IMR-90 (cell line): Measurements from ENCODE around the gene RND3. TPM values are rescaled to one million over a fixed set of nuclear protein-coding genes. Genes with fewer than 3 reads are reported as not detected.

ENCODE experiments used
- ATAC-seq: fragments of 200-7000 bp; cut with Tn5 transposase; 2 replicates; pipeline ENCODE4 v1.9.1; 2020; ENCODE audit warnings: low read depth, mild to moderate bottlenecking, moderate library complexity
- BruUV-seq: library from RNA; stranded (reverse); fragments of 400-500 nt; replicated peaks from 2 replicates; lab custom pipeline; 2021; lab: Mats Ljungman, UMichigan
- CTCF ChIA-PET: fragments of 300-600 bp; formaldehyde crosslinking; extraction: SDS; loops from one replicate; lab custom pipeline; 2021; ENCODE audit warnings: antibody characterized with exemption; lab: Yijun Ruan, JAX
- POLR2A ChIA-PET: fragments of 300-600 bp; sonication (Branson Sonifier 250); formaldehyde crosslinking; loops from one replicate; lab custom pipeline; 2022; ENCODE audit warnings: antibody characterized with exemption; ENCODE audit not compliant: unreplicated experiment; lab: Charles Lee
- DNase-seq: peaks from one replicate; pipeline ENCODE4 v3.0.0; 2013
- H2AFZ ChIP-seq: replicated peaks from 2 replicates; pipeline ENCODE3; 2013; ENCODE audit warnings: low read length, mild to moderate bottlenecking; ENCODE audit not compliant: poor library complexity
- H2AK5ac ChIP-seq: 2 replicates; pipeline ENCODE4 v1.6.1; 2013; ENCODE audit warnings: low read depth, low read length, inconsistent platforms
- H2AK9ac ChIP-seq: replicated peaks from 2 replicates; pipeline ENCODE3; 2013; ENCODE audit warnings: mild to moderate bottlenecking, low read depth, low read length, moderate library complexity; ENCODE audit not compliant: poor library complexity
- H2BK120ac ChIP-seq: 2 replicates; pipeline ENCODE4 v1.6.1; 2013; ENCODE audit warnings: low read depth, low read length, inconsistent platforms
- H2BK15ac ChIP-seq: 3 replicates; pipeline ENCODE4 v1.6.1; 2013; ENCODE audit warnings: low read depth, low read length, inconsistent platforms
- H2BK20ac ChIP-seq: 2 replicates; pipeline ENCODE4 v1.6.1; 2013; ENCODE audit warnings: low read depth, mild to moderate bottlenecking, inconsistent platforms, low read length, moderate library complexity
- H2BK5ac ChIP-seq: 2 replicates; pipeline ENCODE4 v1.6.1; 2013; ENCODE audit warnings: mild to moderate bottlenecking, low read depth, low read length, inconsistent platforms; ENCODE audit not compliant: poor library complexity, severe bottlenecking
- H3K14ac ChIP-seq: replicated peaks from 2 replicates; pipeline ENCODE4 v1.6.1; 2013; ENCODE audit warnings: low read depth, low read length, inconsistent platforms
- H3K18ac ChIP-seq: 2 replicates; pipeline ENCODE4 v1.6.1; 2013; ENCODE audit warnings: low read depth, low read length, control low read depth
- H3K23ac ChIP-seq: 2 replicates; pipeline ENCODE4 v1.6.1; 2013; ENCODE audit warnings: low read depth, low read length, inconsistent platforms
- H3K27ac ChIP-seq: 2 replicates; pipeline ENCODE4 v1.5.1; 2013; ENCODE audit warnings: mild to moderate bottlenecking, control low read depth, low read length; ENCODE audit not compliant: insufficient read depth
- H3K27me3 ChIP-seq: 2 replicates; pipeline ENCODE4 v1.6.1; 2013; ENCODE audit warnings: low read length; ENCODE audit not compliant: control insufficient read depth, insufficient read depth
- H3K36me3 ChIP-seq: 2 replicates; pipeline ENCODE4 v1.6.1; 2013; ENCODE audit warnings: low read length, mixed read lengths; ENCODE audit not compliant: control insufficient read depth, insufficient read depth
- H3K4ac ChIP-seq: 2 replicates; pipeline ENCODE4 v1.6.1; 2013; ENCODE audit warnings: low read depth, low read length, inconsistent platforms
- H3K4me1 ChIP-seq: 2 replicates; pipeline ENCODE4 v1.6.1; 2013; ENCODE audit warnings: low read length, mixed read lengths; ENCODE audit not compliant: control insufficient read depth, insufficient read depth
- H3K4me2 ChIP-seq: 2 replicates; pipeline ENCODE4 v1.6.1; 2013; ENCODE audit warnings: low read depth, mild to moderate bottlenecking, control low read depth, low read length, moderate library complexity
- H3K4me3 ChIP-seq: 2 replicates; pipeline ENCODE4 v1.5.1; 2013; ENCODE audit warnings: low read depth, mild to moderate bottlenecking, control low read depth, low read length, moderate library complexity; ENCODE audit not compliant: insufficient read depth
- H3K56ac ChIP-seq: 2 replicates; pipeline ENCODE4 v1.6.1; 2013; ENCODE audit warnings: low read length, inconsistent platforms; ENCODE audit not compliant: insufficient read depth; ENCODE audit errors: extremely low read depth
- H3K79me1 ChIP-seq, 2 experiments: 2 replicates each; pipeline ENCODE4 v1.6.1; 2013; ENCODE audit warnings: low read length in 2 of 2, inconsistent platforms in 1 of 2, low read depth in 1 of 2
- H3K9ac ChIP-seq: 2 replicates; pipeline ENCODE4 v1.6.1; 2013; ENCODE audit warnings: low read depth, low read length, control low read depth
- H3K9me1 ChIP-seq: 2 replicates; pipeline ENCODE4 v1.6.1; 2013; ENCODE audit warnings: low read length, inconsistent platforms; ENCODE audit not compliant: insufficient read depth
- H3K9me3 ChIP-seq: 2 replicates; pipeline ENCODE4 v1.6.1; 2013; ENCODE audit warnings: low read length; ENCODE audit not compliant: control insufficient read depth, insufficient read depth
- H4K20me1 ChIP-seq: 2 replicates; pipeline ENCODE4 v1.6.1; 2013; ENCODE audit warnings: low read length, inconsistent platforms; ENCODE audit not compliant: insufficient read depth
- H4K5ac ChIP-seq: 2 replicates; pipeline ENCODE4 v1.6.1; 2013; ENCODE audit warnings: mild to moderate bottlenecking, low read depth, low read length, control low read depth
- H4K8ac ChIP-seq, 2 experiments: 2 replicates each; pipeline ENCODE4 v1.6.1; 2013; ENCODE audit warnings: low read depth in 2 of 2, low read length in 2 of 2, control low read depth in 1 of 2, inconsistent platforms in 1 of 2
- H4K91ac ChIP-seq: 2 replicates; pipeline ENCODE4 v1.6.1; 2013; ENCODE audit warnings: low read depth, low read length, inconsistent platforms; ENCODE audit not compliant: insufficient read depth
- MAFK ChIP-seq: IDR thresholded peaks from 2 replicates; pipeline ENCODE4 v1.6.1; 2012; ENCODE audit warnings: low read depth, low read length, improper control_type of control experiment
- MAZ ChIP-seq: IDR thresholded peaks from 2 replicates; pipeline ENCODE4 v1.6.1; 2012; ENCODE audit warnings: low read depth, mild to moderate bottlenecking, low read length, improper control_type of control experiment, moderate library complexity, borderline replicate concordance
- USF2 ChIP-seq: fragments of 150-350 bp; IDR thresholded peaks from 2 replicates; pipeline ENCODE4 v1.6.1; 2017; ENCODE audit warnings: mild to moderate bottlenecking, antibody characterized with exemption, low read length, low read depth
- WGBS, 2 experiments: methylation state at CpG; one replicate each; pipeline versions ENCODE4 v1.1.5 to v1.1.7; 2013; ENCODE audit warnings: missing lambda C conversion rate in 2 of 2; ENCODE audit not compliant: insufficient read length in 1 of 2; ENCODE audit errors: extremely low coverage in 2 of 2; 5-methylcytosine and 5-hydroxymethylcytosine counted together
- dilution Hi-C: fragments of 300-500 bp; cut with HindIII; formaldehyde crosslinking; loops from one replicate; pipeline ENCODE4 v1.14.3; 2018; ENCODE audit warnings: low sequenced_read_pairs; ENCODE audit not compliant: unreplicated experiment
- in situ Hi-C: fragments of 300-500 bp; cut with MboI; formaldehyde crosslinking; loops from 3 replicates; pipeline ENCODE4 v1.14.3; 2019; ENCODE audit warnings: low sequenced_read_pairs, inconsistent platforms, mixed read lengths
- intact Hi-C: fragments of 100-400 bp; cut with micrococcal nuclease; formaldehyde crosslinking; loops from 2 replicates; pipeline ENCODE4 v1.10.0; 2022
- polyA plus RNA-seq, 3 experiments: library from polyadenylated mRNA; depleted of rRNA; stranded (reverse); fragments of >200 nt; gene quantifications; 2 replicates each; pipeline ENCODE4 v1.2.3, GENCODE V29; 2012; ENCODE audit warnings: low replicate concordance in 1 of 3
- total RNA-seq: library from RNA; depleted of rRNA; stranded (reverse); fragments of >200 nt; gene quantifications from 2 replicates; pipeline ENCODE4 v1.2.3, GENCODE V29; 2012

The RND3 gene
- total and polyA plus RNA-seq, 2 of the 4 experiments (the other 2 are of a cell fraction): 111 to 449 TPM

DNA sequence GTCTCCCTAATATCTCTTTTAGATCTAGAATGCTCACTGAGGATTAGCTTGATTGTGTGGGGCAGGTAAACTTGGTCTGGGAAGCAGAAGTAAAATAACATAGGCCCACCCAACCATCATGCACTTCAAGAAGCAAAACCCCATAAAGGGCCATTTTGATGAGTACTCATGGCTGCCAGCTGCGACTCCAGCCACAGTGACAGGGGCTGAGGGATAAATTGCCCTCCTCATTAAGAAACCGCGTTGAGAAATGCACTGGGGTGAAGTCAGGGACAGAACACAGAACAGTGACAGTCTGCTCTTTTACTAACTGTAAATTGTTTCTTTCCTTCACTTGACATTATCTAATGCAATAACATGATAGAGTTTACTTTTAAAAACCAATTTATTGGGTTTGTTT lies 60.2 kb downstream of the RND3 start:
- BruUV-seq: no TSS peak
- Histone ChIP-seq H2AFZ (no peak overlapping the region), H3K56ac (no peak overlapping the region), H3K9me1 (peaks cover 7% of the 10 kb centered on the region; the same call in 1 of the 2 replicates), H3K18ac (no peak overlapping the region), H3K27ac (no peak overlapping the region), H2AK9ac (no peak overlapping the region), H2BK20ac (no peak overlapping the region), H3K4me3 (no peak overlapping the region), H3K36me3 (no peaks in the 10 kb centered on the region), H4K5ac (no peak overlapping the region), H3K4me1 (peaks cover 9% of the 10 kb centered on the region), H4K20me1 (no peaks in the 10 kb centered on the region), H4K8ac (no peak overlapping the region), H3K4ac (no peak overlapping the region), H3K9ac (no peak overlapping the region), H4K91ac (no peak overlapping the region), H3K79me1 (peaks cover 0 to 12% of the 10 kb centered on the region in 2 experiments; a peak in 1 of 4 replicates), H3K14ac (no peak overlapping the region), H3K4me2 (no peak overlapping the region), H2BK15ac (no peak overlapping the region), H3K27me3 (no peaks in the 10 kb centered on the region), H3K23ac (no peak overlapping the region), H2AK5ac (no peak overlapping the region), H2BK120ac (no peak overlapping the region), H3K9me3 (no peaks in the 10 kb centered on the region), H2BK5ac (no peak overlapping the region)
- CTCF ChIA-PET: no interaction called here
- ATAC-seq (no peak), DNase-seq (no peak)
- dilution Hi-C loops (no loop called here), in situ Hi-C loops (no loop called here), intact Hi-C loops (no loop called here)
- POLR2A ChIA-PET: no interaction called here
- no CpG with 5 or more reads among the region's 3 CpGs for WGBS, 2 experiments
- TF ChIP-seq MAFK (no peak), USF2 (no peak), MAZ (no peak)
